WTC11 (cell line): ENCODE data around the gene CLEC2B. TPM values are rescaled to one million over a fixed set of nuclear protein-coding genes. Genes with fewer than 3 reads are reported as not detected.
A peak's percentile ranks its signal among the peaks of the same experiment; 100 is the strongest.

ENCODE experiments used
- ATAC-seq: fragments of 200-7000 bp; cut with Tn5 transposase; 2 replicates; pipeline ENCODE4 v1.10.0; 2021; ENCODE audit warnings: mild to moderate bottlenecking, moderate library complexity
- CTCF ChIA-PET: fragments of 300-600 bp; sonication (Branson Sonifier 250); formaldehyde crosslinking; loops from one replicate; lab custom pipeline; 2021; ENCODE audit warnings: antibody characterized with exemption; lab: Charles Lee
- POLR2A ChIA-PET: fragments of 350-600 bp; sonication (Branson Sonifier 250); formaldehyde crosslinking; loops from one replicate; lab custom pipeline; 2021; ENCODE audit warnings: antibody characterized with exemption; lab: Charles Lee
- DNase-seq: peaks from one replicate; pipeline ENCODE4 v3.0.0; 2021; ENCODE audit warnings: low spot score
- H3K27ac Mint-ChIP-seq: 2 replicates; pipeline ENCODE4 v1.8.0; 2021; ENCODE audit warnings: mixed read lengths
- H3K27me3 Mint-ChIP-seq: 2 replicates; pipeline ENCODE4 v1.8.0; 2021; ENCODE audit warnings: low read depth, mild to moderate bottlenecking, moderate library complexity, mixed read lengths
- H3K36me3 Mint-ChIP-seq: 2 replicates; pipeline ENCODE4 v1.8.0; 2021; ENCODE audit warnings: mixed read lengths
- H3K4me1 Mint-ChIP-seq: 2 replicates; pipeline ENCODE4 v1.8.0; 2022; ENCODE audit warnings: mixed read lengths
- H3K4me3 Mint-ChIP-seq: 2 replicates; pipeline ENCODE4 v1.8.0; 2021; ENCODE audit warnings: mild to moderate bottlenecking, moderate library complexity, mixed read lengths
- H3K9me3 Mint-ChIP-seq: 2 replicates; pipeline ENCODE4 v1.8.0; 2021; ENCODE audit warnings: mixed read lengths
- CBFB ChIP-seq: sonication (generic); formaldehyde crosslinking; IDR thresholded peaks from 2 replicates; pipeline ENCODE4 v1.8.1; 2022; ENCODE audit warnings: mild to moderate bottlenecking, low read depth, missing genetic modification reagents
- ETV6 ChIP-seq: sonication (generic); formaldehyde crosslinking; IDR thresholded peaks from 2 replicates; pipeline ENCODE4 v1.8.1; 2022; ENCODE audit warnings: mild to moderate bottlenecking, missing genetic modification reagents
- FOXK1 ChIP-seq: sonication (generic); formaldehyde crosslinking; IDR thresholded peaks from 2 replicates; pipeline ENCODE4 v1.8.0; 2022; ENCODE audit warnings: mild to moderate bottlenecking, moderate library complexity, missing genetic modification reagents
- GTF2I ChIP-seq: fragments of 250-450 bp; sonication (Bioruptor Pico); conservative IDR thresholded peaks from 2 replicates; pipeline ENCODE4 v1.4.0; 2021; ENCODE audit warnings: mild to moderate bottlenecking
- TP53 ChIP-seq: sonication (generic); formaldehyde crosslinking; IDR thresholded peaks from 2 replicates; pipeline ENCODE4 v1.8.1; 2023; ENCODE audit warnings: mild to moderate bottlenecking, missing genetic modification reagents
- ZNF138 ChIP-seq: sonication (generic); formaldehyde crosslinking; conservative IDR thresholded peaks from 2 replicates; pipeline ENCODE4 v1.8.1; 2022; ENCODE audit warnings: mild to moderate bottlenecking, moderate library complexity, missing genetic modification reagents
- ZNF232 ChIP-seq: sonication (generic); formaldehyde crosslinking; IDR thresholded peaks from 2 replicates; pipeline ENCODE4 v1.8.0; 2022; ENCODE audit warnings: mild to moderate bottlenecking, missing genetic modification reagents
- ZNF317 ChIP-seq: sonication (generic); formaldehyde crosslinking; IDR thresholded peaks from 2 replicates; pipeline ENCODE4 v1.8.1; 2023; ENCODE audit warnings: low read depth, mild to moderate bottlenecking, moderate library complexity, missing genetic modification reagents, borderline replicate concordance
- total RNA-seq: library from RNA; stranded (reverse); gene quantifications from 3 replicates; pipeline ENCODE4 v1.2.3, GENCODE V29; 2021
- TF ChIP-seq, protein P1 (sequence below): sonication (generic); formaldehyde crosslinking; IDR thresholded peaks from 2 replicates; pipeline ENCODE4 v1.8.0; 2022; ENCODE audit warnings: missing genetic modification reagents
- TF ChIP-seq, protein P2 (sequence below): sonication (generic); formaldehyde crosslinking; IDR thresholded peaks from 2 replicates; pipeline ENCODE4 v1.8.0; 2022; ENCODE audit warnings: mild to moderate bottlenecking, missing genetic modification reagents
- TF ChIP-seq, protein P3 (sequence below): fragments of 250-450 bp; sonication (Bioruptor Pico); IDR thresholded peaks from 2 replicates; pipeline ENCODE4 v1.9.0; 2021; ENCODE audit warnings: moderate library complexity, mild to moderate bottlenecking, inconsistent platforms, borderline replicate concordance
- TF ChIP-seq, protein P4 (sequence below): sonication (generic); formaldehyde crosslinking; conservative IDR thresholded peaks from 2 replicates; pipeline ENCODE4 v1.8.1; 2023; ENCODE audit warnings: mild to moderate bottlenecking, low read depth, missing genetic modification reagents, moderate library complexity
- TF ChIP-seq, protein P5 (sequence below): sonication (generic); formaldehyde crosslinking; IDR thresholded peaks from 2 replicates; pipeline ENCODE4 v1.8.1; 2022; ENCODE audit warnings: mild to moderate bottlenecking, missing genetic modification reagents, moderate library complexity, borderline replicate concordance
- TF ChIP-seq, protein P6 (sequence below): fragments of 250-450 bp; sonication (Bioruptor Pico); IDR thresholded peaks from 2 replicates; pipeline ENCODE4 v1.9.0; 2021; ENCODE audit warnings: mild to moderate bottlenecking
- TF ChIP-seq, protein P7 (sequence below): sonication (generic); formaldehyde crosslinking; IDR thresholded peaks from 2 replicates; pipeline ENCODE4 v1.8.0; 2023; ENCODE audit warnings: mild to moderate bottlenecking, missing genetic modification reagents
- TF ChIP-seq, protein P8 (sequence below): sonication (generic); formaldehyde crosslinking; IDR thresholded peaks from 2 replicates; pipeline ENCODE4 v1.8.0; 2023; ENCODE audit warnings: missing genetic modification reagents
- TF ChIP-seq, protein P9 (sequence below): sonication (generic); formaldehyde crosslinking; IDR thresholded peaks from 2 replicates; pipeline ENCODE4 v1.8.1; 2023; ENCODE audit warnings: mild to moderate bottlenecking, missing genetic modification reagents
- TF ChIP-seq, protein P10 (sequence below): sonication (generic); formaldehyde crosslinking; IDR thresholded peaks from 2 replicates; pipeline ENCODE4 v1.8.1; 2023; ENCODE audit warnings: mild to moderate bottlenecking, moderate library complexity, missing genetic modification reagents

Gene CLEC2B
- total RNA-seq, 1 experiment from 2014 or later, result 0.20 TPM

DNA sequence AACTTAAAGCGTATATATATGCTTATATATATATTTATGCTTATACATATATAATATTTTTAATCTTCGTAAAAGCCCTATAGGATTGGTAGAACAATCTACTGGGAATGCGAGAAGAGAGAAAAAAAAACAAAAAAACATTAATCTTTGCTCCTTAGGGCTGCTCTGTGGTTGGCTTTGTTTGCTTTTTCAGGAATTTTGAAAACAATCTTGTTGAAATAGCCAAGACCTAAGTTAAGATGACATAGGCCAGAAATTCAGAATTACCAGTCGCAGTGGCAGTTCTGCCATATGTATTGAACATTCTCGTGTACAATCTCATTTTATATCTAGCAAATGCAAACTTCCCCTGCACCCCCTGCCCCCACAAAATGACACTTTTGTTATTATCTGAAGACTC is 12.8 kb upstream of the CLEC2B start (continued):
- TF ChIP-seq, protein P1, sequence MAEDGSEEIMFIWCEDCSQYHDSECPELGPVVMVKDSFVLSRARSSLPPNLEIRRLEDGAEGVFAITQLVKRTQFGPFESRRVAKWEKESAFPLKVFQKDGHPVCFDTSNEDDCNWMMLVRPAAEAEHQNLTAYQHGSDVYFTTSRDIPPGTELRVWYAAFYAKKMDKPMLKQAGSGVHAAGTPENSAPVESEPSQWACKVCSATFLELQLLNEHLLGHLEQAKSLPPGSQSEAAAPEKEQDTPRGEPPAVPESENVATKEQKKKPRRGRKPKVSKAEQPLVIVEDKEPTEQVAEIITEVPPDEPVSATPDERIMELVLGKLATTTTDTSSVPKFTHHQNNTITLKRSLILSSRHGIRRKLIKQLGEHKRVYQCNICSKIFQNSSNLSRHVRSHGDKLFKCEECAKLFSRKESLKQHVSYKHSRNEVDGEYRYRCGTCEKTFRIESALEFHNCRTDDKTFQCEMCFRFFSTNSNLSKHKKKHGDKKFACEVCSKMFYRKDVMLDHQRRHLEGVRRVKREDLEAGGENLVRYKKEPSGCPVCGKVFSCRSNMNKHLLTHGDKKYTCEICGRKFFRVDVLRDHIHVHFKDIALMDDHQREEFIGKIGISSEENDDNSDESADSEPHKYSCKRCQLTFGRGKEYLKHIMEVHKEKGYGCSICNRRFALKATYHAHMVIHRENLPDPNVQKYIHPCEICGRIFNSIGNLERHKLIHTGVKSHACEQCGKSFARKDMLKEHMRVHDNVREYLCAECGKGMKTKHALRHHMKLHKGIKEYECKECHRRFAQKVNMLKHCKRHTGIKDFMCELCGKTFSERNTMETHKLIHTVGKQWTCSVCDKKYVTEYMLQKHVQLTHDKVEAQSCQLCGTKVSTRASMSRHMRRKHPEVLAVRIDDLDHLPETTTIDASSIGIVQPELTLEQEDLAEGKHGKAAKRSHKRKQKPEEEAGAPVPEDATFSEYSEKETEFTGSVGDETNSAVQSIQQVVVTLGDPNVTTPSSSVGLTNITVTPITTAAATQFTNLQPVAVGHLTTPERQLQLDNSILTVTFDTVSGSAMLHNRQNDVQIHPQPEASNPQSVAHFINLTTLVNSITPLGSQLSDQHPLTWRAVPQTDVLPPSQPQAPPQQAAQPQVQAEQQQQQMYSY, result no peak
- TF ChIP-seq, protein P2, sequence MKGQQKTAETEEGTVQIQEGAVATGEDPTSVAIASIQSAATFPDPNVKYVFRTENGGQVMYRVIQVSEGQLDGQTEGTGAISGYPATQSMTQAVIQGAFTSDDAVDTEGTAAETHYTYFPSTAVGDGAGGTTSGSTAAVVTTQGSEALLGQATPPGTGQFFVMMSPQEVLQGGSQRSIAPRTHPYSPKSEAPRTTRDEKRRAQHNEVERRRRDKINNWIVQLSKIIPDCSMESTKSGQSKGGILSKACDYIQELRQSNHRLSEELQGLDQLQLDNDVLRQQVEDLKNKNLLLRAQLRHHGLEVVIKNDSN, result no peak
- TF ChIP-seq CBFB (no peak), ZNF317 (CRISPR knock-in tag) (no peak), ETV6 (CRISPR knock-in tag) (no peak), FOXK1 (no peak), ZNF138 (CRISPR knock-in tag) (no peak)
- TF ChIP-seq, protein P3, sequence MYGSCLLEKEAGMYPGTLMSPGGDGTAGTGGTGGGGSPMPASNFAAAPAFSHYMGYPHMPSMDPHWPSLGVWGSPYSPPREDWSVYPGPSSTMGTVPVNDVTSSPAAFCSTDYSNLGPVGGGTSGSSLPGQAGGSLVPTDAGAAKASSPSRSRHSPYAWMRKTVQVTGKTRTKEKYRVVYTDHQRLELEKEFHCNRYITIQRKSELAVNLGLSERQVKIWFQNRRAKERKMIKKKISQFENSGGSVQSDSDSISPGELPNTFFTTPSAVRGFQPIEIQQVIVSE (CRISPR knock-in tag), result no peak
- TF ChIP-seq, protein P4, sequence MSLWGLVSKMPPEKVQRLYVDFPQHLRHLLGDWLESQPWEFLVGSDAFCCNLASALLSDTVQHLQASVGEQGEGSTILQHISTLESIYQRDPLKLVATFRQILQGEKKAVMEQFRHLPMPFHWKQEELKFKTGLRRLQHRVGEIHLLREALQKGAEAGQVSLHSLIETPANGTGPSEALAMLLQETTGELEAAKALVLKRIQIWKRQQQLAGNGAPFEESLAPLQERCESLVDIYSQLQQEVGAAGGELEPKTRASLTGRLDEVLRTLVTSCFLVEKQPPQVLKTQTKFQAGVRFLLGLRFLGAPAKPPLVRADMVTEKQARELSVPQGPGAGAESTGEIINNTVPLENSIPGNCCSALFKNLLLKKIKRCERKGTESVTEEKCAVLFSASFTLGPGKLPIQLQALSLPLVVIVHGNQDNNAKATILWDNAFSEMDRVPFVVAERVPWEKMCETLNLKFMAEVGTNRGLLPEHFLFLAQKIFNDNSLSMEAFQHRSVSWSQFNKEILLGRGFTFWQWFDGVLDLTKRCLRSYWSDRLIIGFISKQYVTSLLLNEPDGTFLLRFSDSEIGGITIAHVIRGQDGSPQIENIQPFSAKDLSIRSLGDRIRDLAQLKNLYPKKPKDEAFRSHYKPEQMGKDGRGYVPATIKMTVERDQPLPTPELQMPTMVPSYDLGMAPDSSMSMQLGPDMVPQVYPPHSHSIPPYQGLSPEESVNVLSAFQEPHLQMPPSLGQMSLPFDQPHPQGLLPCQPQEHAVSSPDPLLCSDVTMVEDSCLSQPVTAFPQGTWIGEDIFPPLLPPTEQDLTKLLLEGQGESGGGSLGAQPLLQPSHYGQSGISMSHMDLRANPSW, result no peak
- TF ChIP-seq, protein P5, sequence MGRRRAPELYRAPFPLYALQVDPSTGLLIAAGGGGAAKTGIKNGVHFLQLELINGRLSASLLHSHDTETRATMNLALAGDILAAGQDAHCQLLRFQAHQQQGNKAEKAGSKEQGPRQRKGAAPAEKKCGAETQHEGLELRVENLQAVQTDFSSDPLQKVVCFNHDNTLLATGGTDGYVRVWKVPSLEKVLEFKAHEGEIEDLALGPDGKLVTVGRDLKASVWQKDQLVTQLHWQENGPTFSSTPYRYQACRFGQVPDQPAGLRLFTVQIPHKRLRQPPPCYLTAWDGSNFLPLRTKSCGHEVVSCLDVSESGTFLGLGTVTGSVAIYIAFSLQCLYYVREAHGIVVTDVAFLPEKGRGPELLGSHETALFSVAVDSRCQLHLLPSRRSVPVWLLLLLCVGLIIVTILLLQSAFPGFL (CRISPR knock-in tag), result no peak
- TF ChIP-seq, protein P6, sequence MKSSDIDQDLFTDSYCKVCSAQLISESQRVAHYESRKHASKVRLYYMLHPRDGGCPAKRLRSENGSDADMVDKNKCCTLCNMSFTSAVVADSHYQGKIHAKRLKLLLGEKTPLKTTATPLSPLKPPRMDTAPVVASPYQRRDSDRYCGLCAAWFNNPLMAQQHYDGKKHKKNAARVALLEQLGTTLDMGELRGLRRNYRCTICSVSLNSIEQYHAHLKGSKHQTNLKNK, result no peak
- TF ChIP-seq, protein P7, sequence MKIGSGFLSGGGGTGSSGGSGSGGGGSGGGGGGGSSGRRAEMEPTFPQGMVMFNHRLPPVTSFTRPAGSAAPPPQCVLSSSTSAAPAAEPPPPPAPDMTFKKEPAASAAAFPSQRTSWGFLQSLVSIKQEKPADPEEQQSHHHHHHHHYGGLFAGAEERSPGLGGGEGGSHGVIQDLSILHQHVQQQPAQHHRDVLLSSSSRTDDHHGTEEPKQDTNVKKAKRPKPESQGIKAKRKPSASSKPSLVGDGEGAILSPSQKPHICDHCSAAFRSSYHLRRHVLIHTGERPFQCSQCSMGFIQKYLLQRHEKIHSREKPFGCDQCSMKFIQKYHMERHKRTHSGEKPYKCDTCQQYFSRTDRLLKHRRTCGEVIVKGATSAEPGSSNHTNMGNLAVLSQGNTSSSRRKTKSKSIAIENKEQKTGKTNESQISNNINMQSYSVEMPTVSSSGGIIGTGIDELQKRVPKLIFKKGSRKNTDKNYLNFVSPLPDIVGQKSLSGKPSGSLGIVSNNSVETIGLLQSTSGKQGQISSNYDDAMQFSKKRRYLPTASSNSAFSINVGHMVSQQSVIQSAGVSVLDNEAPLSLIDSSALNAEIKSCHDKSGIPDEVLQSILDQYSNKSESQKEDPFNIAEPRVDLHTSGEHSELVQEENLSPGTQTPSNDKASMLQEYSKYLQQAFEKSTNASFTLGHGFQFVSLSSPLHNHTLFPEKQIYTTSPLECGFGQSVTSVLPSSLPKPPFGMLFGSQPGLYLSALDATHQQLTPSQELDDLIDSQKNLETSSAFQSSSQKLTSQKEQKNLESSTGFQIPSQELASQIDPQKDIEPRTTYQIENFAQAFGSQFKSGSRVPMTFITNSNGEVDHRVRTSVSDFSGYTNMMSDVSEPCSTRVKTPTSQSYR (CRISPR knock-in tag), result no peak

DNA sequence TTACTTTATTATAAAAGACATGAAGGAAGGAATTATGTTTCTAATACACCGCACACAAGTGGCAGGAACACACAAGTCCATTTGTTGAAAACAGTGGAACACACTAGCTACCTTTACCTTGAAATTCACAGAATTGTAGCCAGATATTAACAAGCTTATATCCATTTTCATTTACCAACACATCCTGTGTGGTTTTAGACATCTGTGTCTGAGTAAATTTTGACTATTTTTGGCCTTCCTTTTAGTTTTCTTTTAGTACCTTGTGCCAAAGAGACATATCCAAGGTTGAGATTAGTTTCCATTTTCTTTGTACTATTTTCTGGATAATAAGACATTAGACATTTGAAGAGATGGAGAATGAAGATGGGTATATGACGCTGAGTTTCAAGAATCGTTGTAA is 12.1 kb upstream of the CLEC2B start, which contains the start of gene KLRF2:
KLRF2 (plus strand) TSS at position 244 of the 400 bp plus-strand sequence; CDS start at position 351, 107 bp downstream.
- H3K4me1 Mint-ChIP-seq, result peaks cover 15% of the 10 kb centered on the region
- no peaks in the 10 kb centered on the region; the same call in 1 of the 2 replicates for H3K27me3 Mint-ChIP-seq
- no peak within 1 kb of the TSS for H3K4me3 Mint-ChIP-seq
- no peaks in the 10 kb centered on the region for H3K36me3 Mint-ChIP-seq
- H3K27ac Mint-ChIP-seq, result peak within 1 kb of the TSS; percentile 46; the same call in 1 of the 2 replicates
- ChIA-PET POLR2A (no interaction called here), CTCF (no interaction called here)
- DNase-seq, result no peak
- no peak for ATAC-seq
- no peaks in the 10 kb centered on the region for H3K9me3 Mint-ChIP-seq
- TF ChIP-seq ZNF232 (CRISPR knock-in tag) (no peak), TP53 (CRISPR knock-in tag) (no peak), GTF2I (no peak)
- TF ChIP-seq, protein P8, sequence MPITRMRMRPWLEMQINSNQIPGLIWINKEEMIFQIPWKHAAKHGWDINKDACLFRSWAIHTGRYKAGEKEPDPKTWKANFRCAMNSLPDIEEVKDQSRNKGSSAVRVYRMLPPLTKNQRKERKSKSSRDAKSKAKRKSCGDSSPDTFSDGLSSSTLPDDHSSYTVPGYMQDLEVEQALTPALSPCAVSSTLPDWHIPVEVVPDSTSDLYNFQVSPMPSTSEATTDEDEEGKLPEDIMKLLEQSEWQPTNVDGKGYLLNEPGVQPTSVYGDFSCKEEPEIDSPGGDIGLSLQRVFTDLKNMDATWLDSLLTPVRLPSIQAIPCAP, result no peak
- TF ChIP-seq, protein P9, sequence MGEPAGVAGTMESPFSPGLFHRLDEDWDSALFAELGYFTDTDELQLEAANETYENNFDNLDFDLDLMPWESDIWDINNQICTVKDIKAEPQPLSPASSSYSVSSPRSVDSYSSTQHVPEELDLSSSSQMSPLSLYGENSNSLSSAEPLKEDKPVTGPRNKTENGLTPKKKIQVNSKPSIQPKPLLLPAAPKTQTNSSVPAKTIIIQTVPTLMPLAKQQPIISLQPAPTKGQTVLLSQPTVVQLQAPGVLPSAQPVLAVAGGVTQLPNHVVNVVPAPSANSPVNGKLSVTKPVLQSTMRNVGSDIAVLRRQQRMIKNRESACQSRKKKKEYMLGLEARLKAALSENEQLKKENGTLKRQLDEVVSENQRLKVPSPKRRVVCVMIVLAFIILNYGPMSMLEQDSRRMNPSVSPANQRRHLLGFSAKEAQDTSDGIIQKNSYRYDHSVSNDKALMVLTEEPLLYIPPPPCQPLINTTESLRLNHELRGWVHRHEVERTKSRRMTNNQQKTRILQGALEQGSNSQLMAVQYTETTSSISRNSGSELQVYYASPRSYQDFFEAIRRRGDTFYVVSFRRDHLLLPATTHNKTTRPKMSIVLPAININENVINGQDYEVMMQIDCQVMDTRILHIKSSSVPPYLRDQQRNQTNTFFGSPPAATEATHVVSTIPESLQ (CRISPR knock-in tag), result no peak
- TF ChIP-seq, protein P10, sequence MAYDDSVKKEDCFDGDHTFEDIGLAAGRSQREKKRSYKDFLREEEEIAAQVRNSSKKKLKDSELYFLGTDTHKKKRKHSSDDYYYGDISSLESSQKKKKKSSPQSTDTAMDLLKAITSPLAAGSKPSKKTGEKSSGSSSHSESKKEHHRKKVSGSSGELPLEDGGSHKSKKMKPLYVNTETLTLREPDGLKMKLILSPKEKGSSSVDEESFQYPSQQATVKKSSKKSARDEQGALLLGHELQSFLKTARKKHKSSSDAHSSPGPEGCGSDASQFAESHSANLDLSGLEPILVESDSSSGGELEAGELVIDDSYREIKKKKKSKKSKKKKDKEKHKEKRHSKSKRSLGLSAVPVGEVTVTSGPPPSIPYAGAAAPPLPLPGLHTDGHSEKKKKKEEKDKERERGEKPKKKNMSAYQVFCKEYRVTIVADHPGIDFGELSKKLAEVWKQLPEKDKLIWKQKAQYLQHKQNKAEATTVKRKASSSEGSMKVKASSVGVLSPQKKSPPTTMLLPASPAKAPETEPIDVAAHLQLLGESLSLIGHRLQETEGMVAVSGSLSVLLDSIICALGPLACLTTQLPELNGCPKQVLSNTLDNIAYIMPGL, result no peak
